Calu3 (cell line): ENCODE measurements around the gene OR10J5. TPM values are rescaled to one million over a fixed set of nuclear protein-coding genes. Genes with fewer than 3 reads are reported as not detected.
"Not testable (repeated sequence)": the region's sequence is repeated elsewhere in the genome, so short reads cannot be mapped to it uniquely, and the experiment has no call there.

Source experiments
- BruUV-seq: library from RNA; stranded (reverse); fragments of 400-500 nt; replicated peaks from 2 replicates; lab custom pipeline; 2021; lab: Mats Ljungman, UMichigan
- CTCF ChIA-PET: fragments of 300-600 bp; sonication (Branson Sonifier 250); formaldehyde crosslinking; loops from one replicate; lab custom pipeline; 2022; ENCODE audit warnings: antibody characterized with exemption; lab: Charles Lee
- DNase-seq: peaks from one replicate; pipeline ENCODE4 v3.0.0; 2022
- H3K27ac Mint-ChIP-seq: one replicate; pipeline ENCODE4 v1.8.0; 2022; ENCODE audit warnings: mixed read lengths; ENCODE audit not compliant: unreplicated experiment
- H3K27me3 Mint-ChIP-seq: one replicate; pipeline ENCODE4 v1.8.0; 2022; ENCODE audit warnings: mixed read lengths; ENCODE audit not compliant: unreplicated experiment
- H3K36me3 Mint-ChIP-seq: one replicate; pipeline ENCODE4 v1.8.0; 2022; ENCODE audit warnings: mild to moderate bottlenecking, moderate library complexity, mixed read lengths; ENCODE audit not compliant: insufficient read depth, unreplicated experiment
- H3K4me1 Mint-ChIP-seq: one replicate; pipeline ENCODE4 v1.8.0; 2022; ENCODE audit warnings: mild to moderate bottlenecking, low read depth, mixed read lengths; ENCODE audit not compliant: unreplicated experiment
- H3K4me3 Mint-ChIP-seq: one replicate; pipeline ENCODE4 v1.8.0; 2022; ENCODE audit warnings: mild to moderate bottlenecking, low read depth, moderate library complexity, mixed read lengths; ENCODE audit not compliant: unreplicated experiment
- H3K9me3 Mint-ChIP-seq: one replicate; pipeline ENCODE4 v1.8.0; 2022; ENCODE audit warnings: low read depth, mixed read lengths; ENCODE audit not compliant: unreplicated experiment
- intact Hi-C: fragments of 100-400 bp; cut with micrococcal nuclease; formaldehyde crosslinking; loops from one replicate; pipeline ENCODE4 v1.10.0; 2022; ENCODE audit not compliant: unreplicated experiment
- total RNA-seq: library from RNA; stranded (reverse); gene quantifications from 2 replicates; pipeline ENCODE4 v1.2.3, GENCODE V29; 2022
- TF ChIP-seq, protein P1 (sequence below): fragments of 200-600 bp; IDR thresholded peaks from one replicate; pipeline ENCODE4 v1.8.0; 2022; ENCODE audit warnings: antibody characterized with exemption; ENCODE audit not compliant: unreplicated experiment

OR10J5 gene
- total RNA-seq, 1 experiment from 2014 or later: not detected

DNA sequence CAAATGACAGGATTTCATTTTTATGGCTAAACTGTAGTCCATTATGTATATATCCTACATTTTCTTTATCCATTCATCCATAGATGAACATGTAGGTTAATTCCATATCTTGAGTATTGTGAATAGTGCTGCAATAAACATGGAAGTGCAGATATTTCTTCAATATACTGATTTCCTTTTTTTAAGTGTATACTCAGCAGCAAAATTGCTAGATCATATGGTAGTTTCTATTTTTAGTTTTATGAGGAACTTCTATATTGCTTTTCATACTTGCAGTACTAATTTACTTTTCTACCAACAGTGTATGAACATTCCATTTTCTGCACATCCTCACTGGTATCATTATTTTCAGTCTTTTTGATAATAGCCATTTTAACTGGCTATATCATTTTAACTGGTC, 30.1 kb downstream of the OR10J5 start:
- CTCF ChIA-PET: no interaction called here
- no peak for DNase-seq
- Mint-ChIP-seq H3K4me3 (no peak overlapping the region), H3K9me3 (peaks cover 2% of the 10 kb centered on the region), H3K27ac (no peak overlapping the region), H3K27me3 (no peaks in the 10 kb centered on the region), H3K4me1 (peaks cover 22% of the 10 kb centered on the region), H3K36me3 (peaks cover 6% of the 10 kb centered on the region)
- intact Hi-C loops: no loop called here
- TF ChIP-seq, protein P1, sequence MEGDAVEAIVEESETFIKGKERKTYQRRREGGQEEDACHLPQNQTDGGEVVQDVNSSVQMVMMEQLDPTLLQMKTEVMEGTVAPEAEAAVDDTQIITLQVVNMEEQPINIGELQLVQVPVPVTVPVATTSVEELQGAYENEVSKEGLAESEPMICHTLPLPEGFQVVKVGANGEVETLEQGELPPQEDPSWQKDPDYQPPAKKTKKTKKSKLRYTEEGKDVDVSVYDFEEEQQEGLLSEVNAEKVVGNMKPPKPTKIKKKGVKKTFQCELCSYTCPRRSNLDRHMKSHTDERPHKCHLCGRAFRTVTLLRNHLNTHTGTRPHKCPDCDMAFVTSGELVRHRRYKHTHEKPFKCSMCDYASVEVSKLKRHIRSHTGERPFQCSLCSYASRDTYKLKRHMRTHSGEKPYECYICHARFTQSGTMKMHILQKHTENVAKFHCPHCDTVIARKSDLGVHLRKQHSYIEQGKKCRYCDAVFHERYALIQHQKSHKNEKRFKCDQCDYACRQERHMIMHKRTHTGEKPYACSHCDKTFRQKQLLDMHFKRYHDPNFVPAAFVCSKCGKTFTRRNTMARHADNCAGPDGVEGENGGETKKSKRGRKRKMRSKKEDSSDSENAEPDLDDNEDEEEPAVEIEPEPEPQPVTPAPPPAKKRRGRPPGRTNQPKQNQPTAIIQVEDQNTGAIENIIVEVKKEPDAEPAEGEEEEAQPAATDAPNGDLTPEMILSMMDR: no peak
- BruUV-seq: no TSS peak

DNA sequence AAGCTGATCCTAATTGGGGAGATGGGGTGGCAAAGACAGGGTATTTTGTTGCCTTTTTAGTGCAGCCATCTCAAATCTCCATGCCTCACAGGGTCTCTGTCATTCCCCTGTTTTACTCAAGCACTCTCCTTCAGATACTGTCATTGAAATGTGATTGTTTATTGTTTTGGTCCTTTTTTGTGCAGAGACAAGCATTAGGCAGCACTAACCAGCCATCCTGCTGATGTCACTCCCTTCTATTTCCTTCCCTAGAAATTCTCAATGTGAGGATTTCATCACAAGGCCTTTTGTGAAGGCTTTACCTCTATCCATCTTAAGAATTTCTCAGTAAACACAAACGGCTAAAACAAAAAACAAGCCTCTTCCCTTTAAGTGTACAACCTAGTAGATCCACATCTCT, 34.7 kb downstream of the OR10J5 start:
- no peak overlapping the region for H3K27ac Mint-ChIP-seq
- H3K9me3 Mint-ChIP-seq: peaks cover 7% of the 10 kb centered on the region

DNA sequence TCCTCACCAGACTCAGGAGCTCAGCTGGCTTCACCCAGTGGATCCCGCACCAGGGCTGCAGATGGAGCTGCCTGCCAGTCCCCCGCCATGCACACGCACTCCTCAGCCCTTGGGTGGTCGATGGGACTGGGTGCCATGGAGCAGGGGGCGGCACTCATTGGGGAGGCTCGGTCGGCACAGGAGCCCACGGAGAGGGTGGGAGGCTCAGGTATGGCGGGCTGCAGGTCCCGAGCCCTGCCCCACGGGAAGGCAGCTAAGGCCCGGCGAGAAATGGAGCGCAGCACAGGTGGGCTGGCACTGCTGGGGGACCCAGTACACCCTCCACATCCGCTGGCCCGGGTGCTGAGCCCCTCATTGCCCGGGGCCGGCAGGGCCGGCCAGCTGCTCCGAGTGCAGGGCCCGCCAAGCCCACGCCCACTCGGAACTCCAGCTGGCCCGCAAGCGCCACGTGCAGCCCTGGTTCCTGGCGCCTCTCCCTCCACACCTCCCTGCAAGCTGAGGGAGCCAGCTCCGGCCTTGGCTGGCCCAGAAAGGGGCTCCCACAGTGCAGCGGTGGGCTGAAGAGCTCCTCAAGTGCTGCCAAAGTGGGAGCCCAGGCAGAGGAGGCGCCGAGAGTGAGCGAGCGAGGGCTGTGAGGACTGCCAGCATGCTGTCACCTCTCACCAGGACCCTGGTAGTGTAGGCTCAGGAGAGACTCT, 41.1 kb downstream of the OR10J5 start:
- intact Hi-C loops, H3K36me3 Mint-ChIP-seq, H3K27me3 Mint-ChIP-seq, DNase-seq, BruUV-seq, CTCF ChIA-PET, H3K4me3 Mint-ChIP-seq, H3K27ac Mint-ChIP-seq, H3K9me3 Mint-ChIP-seq: not testable (repeated sequence)
- H3K4me1 Mint-ChIP-seq: peaks cover 33% of the 10 kb centered on the region

More for the DNA sequence above, 34.7 kb downstream of the OR10J5 start:
- no TSS peak for BruUV-seq
- TF ChIP-seq, protein P1: no peak
- Mint-ChIP-seq H3K27me3 (no peaks in the 10 kb centered on the region), H3K36me3 (no peaks in the 10 kb centered on the region), H3K4me3 (no peak overlapping the region), H3K4me1 (peaks cover 7% of the 10 kb centered on the region)
- CTCF ChIA-PET: no interaction called here
- intact Hi-C loops: no loop called here
- DNase-seq: no peak

DNA sequence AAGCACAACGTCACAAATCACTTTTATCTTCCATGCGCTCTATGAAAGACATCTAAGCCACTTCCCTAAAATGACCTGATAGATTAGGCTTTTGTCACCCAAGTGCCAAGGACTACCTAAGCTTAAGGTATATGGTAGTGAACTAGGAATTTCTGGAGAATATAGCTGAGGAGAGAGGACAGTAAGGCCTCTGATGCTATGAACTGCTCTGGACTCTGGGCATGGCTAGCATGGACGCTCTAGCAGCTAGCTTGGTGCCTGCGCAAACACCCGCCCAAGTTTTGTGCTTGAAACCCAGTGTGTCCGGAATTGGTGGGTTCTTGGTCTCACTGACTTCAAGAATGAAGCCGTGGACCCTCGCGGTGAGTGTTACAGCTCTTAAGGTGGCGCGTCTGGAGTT, 42.5 kb downstream of the OR10J5 start:
- TF ChIP-seq, protein P1: no peak
- Mint-ChIP-seq H3K27ac (peak overlapping the region; percentile 9), H3K4me3 (no peak overlapping the region), H3K9me3 (peaks cover 8% of the 10 kb centered on the region), H3K27me3 (no peaks in the 10 kb centered on the region), H3K4me1 (peaks cover 33% of the 10 kb centered on the region), H3K36me3 (no peaks in the 10 kb centered on the region)
- no peak for DNase-seq
- intact Hi-C loops: no loop called here
- BruUV-seq: no TSS peak
- CTCF ChIA-PET: no interaction called here
